ENCODE data around the gene LRRC75A. TPM values are rescaled to one million over a fixed set of nuclear protein-coding genes. Genes with fewer than 3 reads are reported as not detected.

Gene LRRC75A
- total RNA-seq, 1 donor from 2014 or later, result 2.3 TPM

GRCh38 chr17:16472539-16472938 is 19.5 kb downstream of the LRRC75A start:
- no peaks in the 10 kb centered on the region for H3K9me3 Mint-ChIP-seq (ENCODE audit: low read depth)
- no peak overlapping the region for H3K4me3 Mint-ChIP-seq (ENCODE audit: unreplicated experiment)
- no peaks in the 10 kb centered on the region for H3K36me3 Mint-ChIP-seq (ENCODE audit: low read depth)
- peaks cover 3% of the 10 kb centered on the region for H3K27me3 Mint-ChIP-seq (ENCODE audit: low read depth)
- TF ChIP-seq, protein P1, sequence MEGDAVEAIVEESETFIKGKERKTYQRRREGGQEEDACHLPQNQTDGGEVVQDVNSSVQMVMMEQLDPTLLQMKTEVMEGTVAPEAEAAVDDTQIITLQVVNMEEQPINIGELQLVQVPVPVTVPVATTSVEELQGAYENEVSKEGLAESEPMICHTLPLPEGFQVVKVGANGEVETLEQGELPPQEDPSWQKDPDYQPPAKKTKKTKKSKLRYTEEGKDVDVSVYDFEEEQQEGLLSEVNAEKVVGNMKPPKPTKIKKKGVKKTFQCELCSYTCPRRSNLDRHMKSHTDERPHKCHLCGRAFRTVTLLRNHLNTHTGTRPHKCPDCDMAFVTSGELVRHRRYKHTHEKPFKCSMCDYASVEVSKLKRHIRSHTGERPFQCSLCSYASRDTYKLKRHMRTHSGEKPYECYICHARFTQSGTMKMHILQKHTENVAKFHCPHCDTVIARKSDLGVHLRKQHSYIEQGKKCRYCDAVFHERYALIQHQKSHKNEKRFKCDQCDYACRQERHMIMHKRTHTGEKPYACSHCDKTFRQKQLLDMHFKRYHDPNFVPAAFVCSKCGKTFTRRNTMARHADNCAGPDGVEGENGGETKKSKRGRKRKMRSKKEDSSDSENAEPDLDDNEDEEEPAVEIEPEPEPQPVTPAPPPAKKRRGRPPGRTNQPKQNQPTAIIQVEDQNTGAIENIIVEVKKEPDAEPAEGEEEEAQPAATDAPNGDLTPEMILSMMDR (IDR thresholded peaks at IDR 0.05), result no peak
- DNase-seq (ENCODE audit: low spot score), result no peak
- H3K27ac Mint-ChIP-seq (ENCODE audit: unreplicated experiment), result no peak overlapping the region
- peaks cover 11% of the 10 kb centered on the region for H3K4me1 Mint-ChIP-seq (ENCODE audit: low read depth)

DNA sequence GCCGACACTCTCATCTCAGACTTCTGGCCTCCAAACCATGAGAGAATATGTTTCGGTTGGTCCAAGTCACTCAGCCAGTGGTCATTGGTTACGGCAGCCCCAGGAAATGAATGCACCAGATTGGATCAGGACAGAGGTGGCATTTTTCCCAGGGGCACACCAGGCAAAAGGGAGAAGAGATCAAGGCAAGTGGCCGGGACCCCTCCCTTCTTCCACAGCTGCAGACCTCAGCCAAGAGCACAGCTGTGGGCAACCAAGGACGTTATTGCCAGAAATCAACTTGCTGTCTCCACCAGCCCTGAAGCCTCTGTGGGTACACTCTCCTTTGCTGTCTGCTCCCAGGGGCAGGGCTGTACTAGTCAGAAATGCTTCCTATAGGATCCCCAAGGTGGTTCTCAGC is 20.7 kb downstream of the LRRC75A start:
- TF ChIP-seq, protein P1 (IDR thresholded peaks at IDR 0.05), result no peak
- Mint-ChIP-seq H3K27ac (ENCODE audit: unreplicated experiment) (no peak overlapping the region), H3K36me3 (ENCODE audit: low read depth) (no peaks in the 10 kb centered on the region), H3K4me1 (ENCODE audit: low read depth) (peaks cover 4% of the 10 kb centered on the region), H3K9me3 (ENCODE audit: low read depth) (no peaks in the 10 kb centered on the region), H3K27me3 (ENCODE audit: low read depth) (peaks cover 3% of the 10 kb centered on the region), H3K4me3 (ENCODE audit: unreplicated experiment) (no peak overlapping the region)
- DNase-seq (ENCODE audit: low spot score), result no peak

DNA sequence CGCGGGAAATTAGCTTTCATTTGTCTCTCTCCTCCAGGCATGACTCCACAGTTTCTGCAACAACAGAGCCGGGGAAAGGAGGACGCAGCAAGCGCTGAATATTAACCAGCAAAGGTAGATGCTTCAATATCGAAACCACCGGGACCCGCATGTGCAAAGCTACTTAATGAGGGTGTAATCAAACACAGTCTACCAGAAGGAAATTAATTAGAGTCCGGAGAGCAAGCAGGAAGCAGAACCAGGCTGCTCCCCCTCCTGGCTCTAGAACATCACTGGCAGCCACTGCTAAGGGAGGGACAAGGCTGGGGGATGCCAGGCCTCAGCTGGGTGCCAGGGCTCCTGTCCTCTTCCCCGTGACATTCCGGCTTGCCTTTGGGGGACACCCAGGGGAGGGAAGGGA is 21.7 kb downstream of the LRRC75A start:
- peaks cover 3% of the 10 kb centered on the region for H3K27me3 Mint-ChIP-seq (ENCODE audit: low read depth)
- no peak for DNase-seq (ENCODE audit: low spot score)
- no peak overlapping the region for H3K27ac Mint-ChIP-seq (ENCODE audit: unreplicated experiment)
- TF ChIP-seq, protein P1 (IDR thresholded peaks at IDR 0.05), result no peak
- no peaks in the 10 kb centered on the region for H3K36me3 Mint-ChIP-seq (ENCODE audit: low read depth)
- H3K4me3 Mint-ChIP-seq (ENCODE audit: unreplicated experiment), result no peak overlapping the region
- H3K4me1 Mint-ChIP-seq (ENCODE audit: low read depth), result peaks cover 4% of the 10 kb centered on the region
- H3K9me3 Mint-ChIP-seq (ENCODE audit: low read depth), result no peaks in the 10 kb centered on the region

- no peak for DNase-seq (ENCODE audit: low spot score)
- TF ChIP-seq, protein P1 (IDR thresholded peaks at IDR 0.05), result no peak
- Mint-ChIP-seq H3K27ac (ENCODE audit: unreplicated experiment) (no peak overlapping the region), H3K36me3 (ENCODE audit: low read depth) (no peaks in the 10 kb centered on the region), H3K27me3 (ENCODE audit: low read depth) (peaks cover 3% of the 10 kb centered on the region), H3K4me3 (ENCODE audit: unreplicated experiment) (no peak overlapping the region), H3K9me3 (ENCODE audit: low read depth) (no peaks in the 10 kb centered on the region), H3K4me1 (ENCODE audit: low read depth) (peaks cover 8% of the 10 kb centered on the region)
Observed at GRCh38 chr17:16468428-16468992, 23.5 kb downstream of the LRRC75A start.

DNA sequence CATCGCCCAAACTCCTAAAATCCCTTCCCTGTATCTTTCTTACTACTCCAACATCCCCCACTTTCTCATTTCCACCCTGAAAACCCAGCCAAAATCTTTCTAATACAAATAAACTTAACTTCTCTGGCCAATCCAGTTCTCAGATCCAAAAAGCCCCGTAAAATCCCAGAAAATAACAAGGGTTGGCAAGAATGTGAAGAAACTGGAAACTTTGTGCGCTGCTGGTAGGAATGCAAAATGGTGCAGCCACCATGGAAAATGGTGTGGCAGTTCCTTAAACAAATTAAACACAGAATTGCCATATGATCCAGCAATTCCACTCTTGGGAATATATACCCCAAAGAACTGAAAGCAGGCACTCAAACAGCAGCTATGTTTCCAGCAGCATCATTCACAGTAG is 24.1 kb downstream of the LRRC75A start:
- H3K27me3 Mint-ChIP-seq (ENCODE audit: low read depth), result peaks cover 3% of the 10 kb centered on the region
- TF ChIP-seq, protein P1 (IDR thresholded peaks at IDR 0.05), result no peak
- no peaks in the 10 kb centered on the region for H3K9me3 Mint-ChIP-seq (ENCODE audit: low read depth)
- H3K4me1 Mint-ChIP-seq (ENCODE audit: low read depth), result peaks cover 12% of the 10 kb centered on the region
- no peak for DNase-seq (ENCODE audit: low spot score)
- H3K4me3 Mint-ChIP-seq (ENCODE audit: unreplicated experiment), result no peak overlapping the region
- H3K27ac Mint-ChIP-seq (ENCODE audit: unreplicated experiment), result no peak overlapping the region
- no peaks in the 10 kb centered on the region for H3K36me3 Mint-ChIP-seq (ENCODE audit: low read depth)

All from chondrocyte (in vitro differentiated cells).